ENCODE data around the gene CSNK1D.
"Not testable (repeated sequence)": the region's sequence is repeated elsewhere in the genome, so short reads cannot be mapped to it uniquely, and the experiment has no call there.

CSNK1D gene

GRCh38 chr17:82269138-82269881 is 4.2 kb downstream of the CSNK1D start:
- ATAC-seq (replicated peaks): no peak
- H3K9me3 Mint-ChIP-seq: no peaks in the 10 kb centered on the region
- peaks cover 91% of the 10 kb centered on the region for H3K36me3 Mint-ChIP-seq (ENCODE audit: insufficient read depth)
- peak overlapping the region; percentile 74 to 82 for H3K27ac Mint-ChIP-seq
- DNase-seq: no peak
- peak overlapping the region; percentile 59 to 82 for H3K4me3 Mint-ChIP-seq
- H3K4me1 Mint-ChIP-seq (ENCODE audit: low read depth in 2 of 2): peaks cover 52 to 55% of the 10 kb centered on the region in 2 donors
- no peaks in the 10 kb centered on the region for H3K27me3 Mint-ChIP-seq

DNA sequence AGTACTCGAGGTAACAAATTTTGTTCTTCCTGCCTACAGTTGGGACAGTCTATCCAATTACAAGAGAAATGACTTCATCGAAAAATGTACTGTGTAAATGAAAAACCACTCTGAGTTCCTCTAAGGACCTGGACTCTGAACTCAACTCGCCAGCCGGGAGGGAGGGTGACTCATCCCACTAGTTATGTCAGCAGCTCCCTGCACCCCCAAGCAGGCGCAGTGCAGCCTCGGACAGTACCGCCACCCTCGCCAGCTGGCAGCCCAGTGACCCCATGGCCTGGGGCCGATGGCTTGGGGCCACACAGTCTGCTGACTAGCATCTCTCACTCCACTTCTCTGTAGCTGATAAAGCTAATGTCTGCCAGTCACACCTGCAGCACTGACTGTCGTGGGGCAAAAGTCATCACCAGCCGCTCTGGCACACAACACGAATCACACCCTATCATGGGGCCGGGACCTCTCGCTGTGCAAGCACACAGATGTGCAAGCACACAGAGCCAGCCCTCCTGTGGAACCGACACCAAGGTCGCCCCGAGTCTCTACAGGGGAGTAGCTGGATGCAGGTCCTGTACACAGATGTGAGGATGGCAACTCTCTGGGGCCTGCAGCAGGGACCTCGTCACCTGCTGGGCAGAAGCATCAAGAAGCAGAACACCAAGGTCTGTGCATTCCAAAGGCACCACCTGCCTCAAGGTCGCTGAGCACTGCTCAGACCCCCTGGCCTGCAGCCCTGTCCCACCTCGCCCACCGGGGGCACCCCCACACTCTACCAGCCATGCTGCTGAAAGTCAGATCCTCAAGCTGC is 5.7 kb downstream of the CSNK1D start:
- DNase-seq (no peak), ATAC-seq (replicated peaks) (peak; percentile 58)
- peak overlapping the region; percentile 70 to 82 for H3K27ac Mint-ChIP-seq
- H3K36me3 Mint-ChIP-seq (ENCODE audit: insufficient read depth): peaks cover 97% of the 10 kb centered on the region
- H3K27me3 Mint-ChIP-seq: no peaks in the 10 kb centered on the region
- H3K9me3 Mint-ChIP-seq: no peaks in the 10 kb centered on the region
- H3K4me1 Mint-ChIP-seq (ENCODE audit: low read depth in 2 of 2): peaks cover 52 to 55% of the 10 kb centered on the region in 2 donors
- peak overlapping the region; percentile 59 to 82 for H3K4me3 Mint-ChIP-seq

- no peak for DNase-seq
- Mint-ChIP-seq H3K9me3 (no peaks in the 10 kb centered on the region), H3K27me3 (no peaks in the 10 kb centered on the region), H3K27ac (peak overlapping the region; percentile 15 to 70), H3K4me3 (peak overlapping the region in 1 of 2 donors; percentile 12), H3K4me1 (ENCODE audit: low read depth in 2 of 2) (peaks cover 44 to 46% of the 10 kb centered on the region in 2 donors), H3K36me3 (ENCODE audit: insufficient read depth) (peaks cover 96% of the 10 kb centered on the region)
- no peak for ATAC-seq (replicated peaks)
These were observed 7.4 kb downstream of the CSNK1D start for GRCh38 chr17:82266142-82266541.

GRCh38 chr17:82263641-82264040 is 9.9 kb downstream of the CSNK1D start:
- H3K27me3 Mint-ChIP-seq: no peaks in the 10 kb centered on the region
- H3K9me3 Mint-ChIP-seq: no peaks in the 10 kb centered on the region
- peaks cover 36 to 41% of the 10 kb centered on the region in 2 donors for H3K4me1 Mint-ChIP-seq (ENCODE audit: low read depth in 2 of 2)
- H3K4me3 Mint-ChIP-seq: no peak overlapping the region
- peaks cover 92% of the 10 kb centered on the region for H3K36me3 Mint-ChIP-seq (ENCODE audit: insufficient read depth)
- peak overlapping the region; percentile 78 to 87 for H3K27ac Mint-ChIP-seq
- DNase-seq (no peak), ATAC-seq (replicated peaks) (no peak)

GRCh38 chr17:82262344-82262743 is 11.2 kb downstream of the CSNK1D start:
- Mint-ChIP-seq H3K27me3 (no peaks in the 10 kb centered on the region), H3K9me3 (no peaks in the 10 kb centered on the region), H3K4me3 (no peak overlapping the region), H3K4me1 (ENCODE audit: low read depth in 2 of 2) (peaks cover 33 to 40% of the 10 kb centered on the region in 2 donors), H3K27ac (peak overlapping the region in 1 of 2 donors; percentile 19), H3K36me3 (ENCODE audit: insufficient read depth) (peaks cover 91% of the 10 kb centered on the region)
- ATAC-seq (replicated peaks): no peak
- no peak for DNase-seq

- not testable (repeated sequence) for ATAC-seq (replicated peaks); H3K4me3 Mint-ChIP-seq; H3K9me3 Mint-ChIP-seq; H3K27me3 Mint-ChIP-seq; DNase-seq
- Mint-ChIP-seq H3K36me3 (ENCODE audit: insufficient read depth) (peaks cover 91% of the 10 kb centered on the region), H3K27ac (peak overlapping the region; percentile 66 to 88), H3K4me1 (ENCODE audit: low read depth in 2 of 2) (peaks cover 31 to 36% of the 10 kb centered on the region in 2 donors)
These were observed 13.2 kb downstream of the CSNK1D start for GRCh38 chr17:82259972-82260961.

- peak overlapping the region; percentile 86 to 99 for H3K27ac Mint-ChIP-seq
- H3K9me3 Mint-ChIP-seq: no peaks in the 10 kb centered on the region
- ATAC-seq (replicated peaks): no peak
- peaks cover 31 to 36% of the 10 kb centered on the region in 2 donors for H3K4me1 Mint-ChIP-seq (ENCODE audit: low read depth in 2 of 2)
- DNase-seq: no peak
- no peak overlapping the region for H3K4me3 Mint-ChIP-seq
- no peaks in the 10 kb centered on the region for H3K27me3 Mint-ChIP-seq
- H3K36me3 Mint-ChIP-seq (ENCODE audit: insufficient read depth): peaks cover 79% of the 10 kb centered on the region
These were observed 14.9 kb downstream of the CSNK1D start for GRCh38 chr17:82258555-82258954.

- peak overlapping the region; percentile 98 to 99 for H3K27ac Mint-ChIP-seq
- no peaks in the 10 kb centered on the region for H3K9me3 Mint-ChIP-seq
- peaks cover 80% of the 10 kb centered on the region for H3K36me3 Mint-ChIP-seq (ENCODE audit: insufficient read depth)
- H3K27me3 Mint-ChIP-seq: no peaks in the 10 kb centered on the region
- ATAC-seq (replicated peaks): peak; percentile 96
- peaks cover 31 to 36% of the 10 kb centered on the region in 2 donors for H3K4me1 Mint-ChIP-seq (ENCODE audit: low read depth in 2 of 2)
- H3K4me3 Mint-ChIP-seq: peak overlapping the region; percentile 40 to 51
- peak; percentile 72 to 82 (median 74) for DNase-seq
These were observed 16.0 kb downstream of the CSNK1D start for GRCh38 chr17:82257473-82257872.

- H3K4me1 Mint-ChIP-seq (ENCODE audit: low read depth in 2 of 2): peaks cover 31% of the 10 kb centered on the region in 2 donors
- peak overlapping the region in 1 of 2 donors; percentile 37 for H3K4me3 Mint-ChIP-seq
- DNase-seq (no peak), ATAC-seq (replicated peaks) (no peak)
- H3K27ac Mint-ChIP-seq: peak overlapping the region; percentile 98 to 99
- H3K9me3 Mint-ChIP-seq: no peaks in the 10 kb centered on the region
- no peaks in the 10 kb centered on the region for H3K27me3 Mint-ChIP-seq
- peaks cover 81% of the 10 kb centered on the region for H3K36me3 Mint-ChIP-seq (ENCODE audit: insufficient read depth)
These were observed 17.1 kb downstream of the CSNK1D start for GRCh38 chr17:82256242-82256885.

DNA sequence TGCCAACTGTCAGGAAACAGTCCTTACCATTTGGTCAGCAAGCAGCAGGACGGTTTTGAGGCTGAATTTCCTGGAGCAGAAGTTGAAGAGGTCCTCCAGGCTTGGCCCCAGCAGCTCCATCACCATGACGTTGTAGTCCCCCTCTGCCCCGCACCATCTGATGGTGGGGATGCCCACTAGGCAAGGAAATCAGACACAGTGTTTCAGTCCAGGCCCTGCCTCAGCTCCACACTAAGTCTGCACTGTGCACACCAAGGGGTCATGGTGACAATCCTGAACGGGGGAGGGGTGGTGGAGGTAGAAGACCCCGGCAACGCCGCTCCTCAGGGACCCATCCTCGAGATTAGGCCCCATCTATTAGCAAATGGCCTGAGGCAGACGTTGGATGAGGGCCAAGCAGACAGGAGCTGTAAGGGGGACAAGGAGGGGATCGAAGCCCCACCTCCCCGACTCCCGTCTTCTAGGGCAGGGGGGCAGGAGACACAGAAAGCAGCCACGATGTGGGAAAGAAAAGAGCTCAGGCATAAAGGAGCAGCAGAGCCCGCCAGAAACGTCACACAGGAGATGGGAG is 18.0 kb downstream of the CSNK1D start:
- peak overlapping the region; percentile 98 to 99 for H3K27ac Mint-ChIP-seq
- peaks cover 23 to 25% of the 10 kb centered on the region in 2 donors for H3K4me1 Mint-ChIP-seq (ENCODE audit: low read depth in 2 of 2)
- no peak overlapping the region for H3K4me3 Mint-ChIP-seq
- H3K36me3 Mint-ChIP-seq (ENCODE audit: insufficient read depth): peaks cover 81% of the 10 kb centered on the region
- ATAC-seq (replicated peaks) (no peak), DNase-seq (no peak)
- H3K9me3 Mint-ChIP-seq: no peaks in the 10 kb centered on the region
- no peaks in the 10 kb centered on the region for H3K27me3 Mint-ChIP-seq

DNA sequence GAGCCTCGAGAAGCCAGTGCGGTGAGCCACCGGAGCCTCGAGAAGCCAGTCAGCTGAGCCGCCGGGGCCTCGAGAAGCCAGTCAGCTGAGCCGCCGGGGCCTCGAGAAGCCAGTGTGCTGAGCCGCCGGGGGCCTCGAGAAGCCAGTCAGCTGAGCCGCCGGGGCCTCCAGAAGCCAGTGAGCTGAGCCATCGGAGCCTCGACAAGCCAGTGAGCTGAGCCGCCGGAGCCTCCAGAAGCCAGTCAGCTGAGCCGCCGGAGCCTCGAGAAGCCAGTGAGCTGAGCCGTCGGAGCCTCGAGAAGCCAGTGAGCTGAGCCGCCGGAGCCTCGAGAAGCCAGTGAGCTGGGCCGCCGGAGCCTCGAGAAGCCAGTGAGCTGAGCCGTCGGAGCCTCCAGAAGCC is 18.8 kb downstream of the CSNK1D start:
- H3K4me3 Mint-ChIP-seq; H3K27me3 Mint-ChIP-seq; H3K9me3 Mint-ChIP-seq; ATAC-seq (replicated peaks); H3K27ac Mint-ChIP-seq; DNase-seq: not testable (repeated sequence)
- H3K36me3 Mint-ChIP-seq (ENCODE audit: insufficient read depth): peaks cover 82% of the 10 kb centered on the region
- peaks cover 21 to 24% of the 10 kb centered on the region in 2 donors for H3K4me1 Mint-ChIP-seq (ENCODE audit: low read depth in 2 of 2)

DNA sequence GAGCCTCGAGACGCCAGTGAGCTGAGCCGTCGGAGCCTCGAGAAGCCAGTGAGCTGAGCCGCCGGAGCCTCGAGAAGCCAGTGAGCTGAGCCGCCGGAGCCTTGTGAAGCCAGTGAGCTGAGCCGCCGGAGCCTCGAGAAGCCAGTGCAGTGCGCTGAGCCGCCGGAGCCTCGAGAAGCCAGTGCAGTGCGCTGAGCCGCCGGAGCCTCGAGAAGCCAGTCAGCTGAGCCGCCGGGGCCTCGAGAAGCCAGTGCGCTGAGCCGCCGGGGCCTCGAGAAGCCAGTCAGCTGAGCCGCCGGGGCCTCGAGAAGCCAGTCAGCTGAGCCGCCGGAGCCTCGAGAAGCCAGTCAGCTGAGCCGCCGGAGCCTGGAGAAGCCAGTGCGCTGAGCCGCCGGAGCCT is 19.4 kb downstream of the CSNK1D start:
- not testable (repeated sequence) for DNase-seq; H3K27me3 Mint-ChIP-seq; ATAC-seq (replicated peaks); H3K4me3 Mint-ChIP-seq; H3K27ac Mint-ChIP-seq; H3K9me3 Mint-ChIP-seq
- peaks cover 19 to 21% of the 10 kb centered on the region in 2 donors for H3K4me1 Mint-ChIP-seq (ENCODE audit: low read depth in 2 of 2)
- peaks cover 84% of the 10 kb centered on the region for H3K36me3 Mint-ChIP-seq (ENCODE audit: insufficient read depth)
